Measurements from ENCODE around the gene TWF2. TPM values are rescaled to one million over a fixed set of nuclear protein-coding genes. Genes with fewer than 3 reads are reported as not detected.

TWF2 gene
- total RNA-seq, 1 donor from 2014 or later = 74.6 TPM

DNA sequence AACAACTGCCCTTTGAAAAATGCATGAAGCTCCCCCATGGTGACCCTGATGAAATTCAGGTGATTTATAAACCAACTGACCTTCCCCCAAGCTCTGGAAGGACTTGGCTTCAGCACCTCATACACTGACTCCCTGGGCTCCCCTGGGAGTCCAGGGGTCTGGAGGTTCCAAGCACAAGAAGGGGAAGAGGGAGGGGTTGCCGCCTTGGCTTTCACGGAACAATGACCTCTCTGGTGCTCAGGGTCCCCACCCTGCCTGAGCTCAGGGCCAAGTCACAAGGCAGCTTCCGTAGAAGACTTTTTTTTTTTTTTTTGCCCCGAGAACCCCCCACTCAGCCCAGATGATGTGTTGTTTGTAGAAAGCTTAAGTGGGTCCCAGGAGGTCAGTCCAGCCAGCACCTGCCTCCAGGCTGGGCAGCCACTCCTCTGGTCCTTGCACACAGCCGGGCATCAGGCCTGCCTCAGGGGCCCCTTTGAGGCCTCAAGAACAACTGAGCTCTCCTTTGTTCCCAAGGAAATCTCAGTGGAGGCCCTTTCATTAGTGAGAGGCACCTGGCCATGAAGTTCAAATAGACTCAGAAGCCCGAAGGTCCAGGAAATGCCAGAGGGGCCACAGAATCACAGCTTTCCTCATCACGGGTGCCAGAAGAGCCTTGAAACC is 55.0 kb downstream of the TWF2 start:
- no peak for DNase-seq (ENCODE audit: low read depth in 2 of 2)

DNA sequence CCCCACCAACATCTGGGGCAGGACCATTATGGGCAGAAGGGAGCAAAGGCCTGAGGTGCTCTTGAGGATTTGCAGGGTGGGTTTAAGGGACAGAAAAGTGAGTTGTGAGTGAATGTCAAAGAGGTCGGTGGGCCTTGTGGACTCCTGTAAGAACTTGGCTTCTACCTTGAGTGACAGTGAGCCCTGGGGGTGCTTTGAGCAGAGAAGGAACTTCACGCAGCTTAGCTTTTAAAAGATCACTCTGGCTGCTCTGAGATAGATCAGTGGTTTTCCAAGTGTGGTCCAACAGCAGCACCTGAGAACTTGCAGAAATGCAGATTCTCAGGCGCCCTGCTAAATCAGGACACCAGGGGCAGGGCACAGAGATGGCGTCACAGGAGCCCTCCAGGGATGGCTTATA is 56.3 kb downstream of the TWF2 start:
- DNase-seq (ENCODE audit: low read depth in 2 of 2) = no peak

DNA sequence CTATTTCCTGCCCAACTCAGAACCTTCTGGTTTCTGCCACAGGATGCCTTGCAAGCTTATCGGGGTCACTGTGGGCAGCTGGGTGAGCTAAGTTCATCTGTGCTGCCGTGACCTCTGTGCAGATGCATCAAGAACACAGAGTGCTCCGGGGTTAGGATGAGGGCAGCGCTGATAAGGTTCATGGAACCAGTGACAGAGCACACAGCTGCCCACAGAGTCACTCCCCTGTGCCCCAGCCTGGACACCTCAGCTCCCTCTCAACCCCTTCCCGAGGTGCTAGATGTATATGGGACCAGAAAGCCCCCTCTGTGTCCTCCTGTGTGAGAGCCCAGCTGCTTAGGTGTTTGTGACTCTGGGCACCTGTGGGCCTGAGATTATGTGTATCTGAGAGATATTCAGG is 56.8 kb downstream of the TWF2 start:
- DNase-seq (ENCODE audit: low read depth in 2 of 2) = no peak

DNA sequence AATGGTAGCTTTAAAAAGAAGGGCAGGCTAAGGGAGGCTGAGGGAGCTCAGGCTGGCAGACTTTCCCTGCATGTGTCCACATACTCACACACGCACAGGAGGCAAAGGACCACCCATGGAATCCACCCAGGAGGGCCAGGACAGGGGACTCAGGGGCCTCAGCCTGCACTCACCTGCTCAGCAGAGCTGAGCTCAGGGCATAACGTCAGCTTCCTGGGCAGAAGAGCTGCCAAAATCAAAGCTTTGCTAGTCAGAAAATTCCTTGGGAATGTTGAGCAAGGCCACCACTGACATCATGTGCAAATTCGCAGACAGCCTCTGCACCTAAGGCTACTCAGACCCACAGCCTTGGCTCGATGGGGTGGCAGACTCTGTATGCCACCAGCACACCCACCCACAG is 57.4 kb downstream of the TWF2 start:
- DNase-seq (ENCODE audit: low read depth in 2 of 2) = no peak

Other genes with a start within 250 kb of the TWF2 start
- 760 and 1,004 TPM in 2 replicates for gene RPL29, start 243.3 kb downstream of the TWF2 start, total RNA-seq
- 5.4 and 6.2 TPM in 2 replicates for gene DUSP7, start 182.6 kb downstream of the TWF2 start, total RNA-seq
- gene POC1A, start 84.7 kb downstream of the TWF2 start, total RNA-seq = 4.0 and 8.7 TPM in 2 replicates
- 28.4 and 35.5 TPM in 2 replicates for gene ALAS1, start 41.0 kb downstream of the TWF2 start, total RNA-seq
- not detected in 2 replicates for gene TLR9, start 13.5 kb downstream of the TWF2 start, total RNA-seq
- gene PPM1M, start 6.6 kb upstream of the TWF2 start, total RNA-seq = 10.9 and 14.3 TPM in 2 replicates
- gene WDR82, start 39.5 kb upstream of the TWF2 start, total RNA-seq = 70.0 and 78.8 TPM in 2 replicates
- gene GLYCTK, start 48.7 kb upstream of the TWF2 start, total RNA-seq = 18.1 and 21.1 TPM in 2 replicates
- gene DNAH1, start 77.2 kb upstream of the TWF2 start, total RNA-seq = 1.1 and 2.6 TPM in 2 replicates
- gene BAP1, start 170.8 kb upstream of the TWF2 start, total RNA-seq = 66.7 and 84.7 TPM in 2 replicates
- gene PHF7, start 171.5 kb upstream of the TWF2 start, total RNA-seq = 3.1 and 3.6 TPM in 2 replicates
- gene SEMA3G, start 205.9 kb upstream of the TWF2 start, total RNA-seq = 12.9 and 30.5 TPM in 2 replicates
- 0.22 TPM in 1 of 2 replicates, not detected in the other for gene TNNC1, start 214.9 kb upstream of the TWF2 start, total RNA-seq
- 26.2 and 38.1 TPM in 2 replicates for gene NISCH, start 216.4 kb upstream of the TWF2 start, total RNA-seq

Data from lung microvascular endothelial cell (primary cell).